Stimulated activated CD8-positive, alpha-beta memory T cell treated with anti-CD3 and anti-CD28 coated beads, Interleukin-12 subunit alpha, Interleukin-12 subunit beta, amount 100 ng/mL, for 4 hours (primary cell): ENCODE results near the gene NABP2.
"Not testable (repeated sequence)": the region's sequence is repeated elsewhere in the genome, so short reads cannot be mapped to it uniquely, and the experiment has no call there.

ENCODE experiments used
- DNase-seq: peaks from one replicate; pipeline ENCODE4 v3.0.0-alpha.2; 2020; ENCODE audit warnings: low read depth

Gene NABP2

GRCh38 chr12:56247923-56248322 is 23.8 kb downstream of the NABP2 start:
- no peak for DNase-seq

- no peak for DNase-seq
Observed at GRCh38 chr12:56248711-56249110, 24.6 kb downstream of the NABP2 start.

GRCh38 chr12:56252649-56253048 is 28.5 kb downstream of the NABP2 start:
- DNase-seq = no peak

- DNase-seq = no peak
Observed at GRCh38 chr12:56253091-56253490, 28.9 kb downstream of the NABP2 start.

- DNase-seq = no peak
Observed at GRCh38 chr12:56255671-56256070, 31.5 kb downstream of the NABP2 start.

GRCh38 chr12:56256326-56256960 is 32.3 kb downstream of the NABP2 start:
- no peak for DNase-seq

GRCh38 chr12:56257071-56257470 is 32.9 kb downstream of the NABP2 start:
- DNase-seq = no peak

GRCh38 chr12:56257491-56258067 is 33.4 kb downstream of the NABP2 start:
- DNase-seq = no peak

- peak; percentile 71 for DNase-seq
Observed at GRCh38 chr12:56258068-56258819, 34.1 kb downstream of the NABP2 start, which contains the start of gene ANKRD52. Gene ANKRD52 (minus strand): TSS chr12:56258384. CDS start chr12:56258269, 115 bp downstream.

- no peak for DNase-seq
Observed at GRCh38 chr12:56258820-56259183, 34.7 kb downstream of the NABP2 start.

- no peak for DNase-seq
Observed at GRCh38 chr12:56260380-56260779, 36.2 kb downstream of the NABP2 start.

GRCh38 chr12:56260921-56261320 is 36.8 kb downstream of the NABP2 start:
- no peak for DNase-seq

- DNase-seq = no peak
Observed at GRCh38 chr12:56261503-56262232, 37.5 kb downstream of the NABP2 start.

GRCh38 chr12:56262955-56263354 is 38.8 kb downstream of the NABP2 start:
- DNase-seq = not testable (repeated sequence)

GRCh38 chr12:56266068-56266692 is 42.0 kb downstream of the NABP2 start:
- DNase-seq = not testable (repeated sequence)

GRCh38 chr12:56266693-56267442 is 42.7 kb downstream of the NABP2 start, which contains the start of gene COQ10A:
Gene COQ10A (plus strand): TSS chr12:56266942. CDS start chr12:56267119, 177 bp downstream.
- DNase-seq = peak; percentile 77

- no peak for DNase-seq
Observed at GRCh38 chr12:56267443-56268071, 43.4 kb downstream of the NABP2 start.

GRCh38 chr12:56271031-56271430 is 46.9 kb downstream of the NABP2 start:
- no peak for DNase-seq

- not testable (repeated sequence) for DNase-seq
Observed at GRCh38 chr12:56272468-56272867, 48.3 kb downstream of the NABP2 start.

GRCh38 chr12:56274299-56274698 is 50.2 kb downstream of the NABP2 start:
- DNase-seq = no peak

- no peak for DNase-seq
Observed at GRCh38 chr12:56278905-56279304, 54.8 kb downstream of the NABP2 start.
